PC-3 (cell line): ENCODE results near the gene VDAC1.

Experiments used
- EZH2 ChIP-seq: fragments of 300-600 bp; sonication (generic); IDR thresholded peaks from one replicate; pipeline ENCODE4 v1.6.1; 2017; ENCODE audit warnings: antibody characterized with exemption, mild to moderate bottlenecking, low read length; ENCODE audit not compliant: unreplicated experiment
- EZH2phosphoT487 ChIP-seq: fragments of 300-600 bp; sonication (generic); IDR thresholded peaks from 2 replicates; pipeline ENCODE4 v1.6.1; 2018; ENCODE audit warnings: mild to moderate bottlenecking, antibody characterized with exemption, low read length, borderline replicate concordance

GRCh38 chr5:133926489-133927299 is 78.1 kb downstream of the VDAC1 start:
- TF ChIP-seq EZH2phosphoT487 (no peak), EZH2 (no peak)
